VCaP (cell line): ENCODE data around the gene CACNA2D2.

ENCODE experiments used
- H3K27ac ChIP-seq: fragments of 450-650 bp; 2 replicates; pipeline ENCODE4 v1.5.1; 2017
- CTCF ChIP-seq: fragments of 450-650 bp; conservative IDR thresholded peaks from 2 replicates; pipeline ENCODE4 v1.5.1; 2017; ENCODE audit warnings: mild to moderate bottlenecking, moderate library complexity

CACNA2D2 gene

GRCh38 chr3:50425911-50426310 lies 77.5 kb downstream of the CACNA2D2 start:
- no peak for TF ChIP-seq CTCF
- no peak overlapping the region for H3K27ac ChIP-seq

- no peak for TF ChIP-seq CTCF
- no peak overlapping the region for H3K27ac ChIP-seq
These were observed 79.9 kb downstream of the CACNA2D2 start for GRCh38 chr3:50423543-50423942.

GRCh38 chr3:50422153-50422552 lies 81.3 kb downstream of the CACNA2D2 start:
- H3K27ac ChIP-seq: no peak overlapping the region
- no peak for TF ChIP-seq CTCF

DNA sequence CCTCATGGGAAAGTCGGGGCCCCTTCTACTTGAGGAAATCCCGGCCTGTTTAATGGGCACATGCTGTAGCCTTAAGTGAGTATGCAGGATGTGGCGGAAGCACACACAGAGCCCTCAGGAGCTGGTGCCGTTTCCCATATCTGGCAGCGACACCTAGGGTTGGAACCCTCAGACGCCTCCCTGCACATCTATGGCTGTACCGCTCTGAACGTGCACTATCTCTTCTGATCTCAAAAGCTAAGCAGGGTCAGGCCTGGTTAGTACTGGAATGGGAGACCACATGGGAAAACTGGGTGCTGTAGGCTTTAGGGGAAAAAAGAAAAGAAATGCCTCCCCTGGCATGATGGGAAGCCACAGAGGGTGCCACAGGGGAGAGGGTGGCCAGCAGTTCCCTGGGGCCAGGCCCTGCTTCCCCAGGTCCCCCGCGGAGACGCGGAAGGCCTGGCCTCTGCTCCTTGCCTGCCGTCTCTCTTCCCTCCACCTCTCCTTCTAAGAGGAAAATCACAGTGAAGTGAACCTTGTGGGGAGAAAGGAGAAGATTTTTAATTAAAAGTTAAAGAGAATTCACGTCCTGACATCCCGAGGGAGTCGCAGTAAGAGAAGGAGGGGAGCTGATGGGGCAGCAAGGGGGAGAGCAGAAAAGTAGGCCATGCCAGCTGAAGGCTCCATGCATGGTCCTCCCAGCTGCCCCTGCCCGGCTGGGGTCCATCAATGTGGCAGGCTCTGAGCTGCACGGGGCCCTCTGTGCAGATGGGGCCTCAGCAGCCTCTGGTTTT lies 83.7 kb downstream of the CACNA2D2 start:
- no peak for TF ChIP-seq CTCF

DNA sequence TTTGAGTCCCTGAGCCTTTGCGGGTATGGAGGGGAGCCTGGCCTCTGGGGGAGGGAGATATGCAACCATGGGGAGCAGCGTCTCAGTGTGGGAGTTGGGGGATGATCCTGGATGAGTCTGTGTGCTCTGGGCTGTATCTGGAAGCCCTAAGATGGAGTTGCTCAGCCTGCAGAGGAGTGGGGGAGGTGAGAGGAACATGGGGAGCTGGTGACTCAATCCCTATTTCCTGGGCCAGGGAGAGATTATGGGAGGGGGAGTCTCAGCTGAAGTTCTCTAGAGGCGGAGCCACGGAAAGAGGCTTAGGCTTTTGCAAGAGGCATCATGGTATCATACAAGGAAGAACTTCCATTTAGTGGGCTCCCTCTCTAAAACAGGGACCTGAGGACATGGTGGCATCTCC lies 84.6 kb downstream of the CACNA2D2 start:
- H3K27ac ChIP-seq: no peak overlapping the region

More for the DNA sequence above, 83.7 kb downstream of the CACNA2D2 start:
- no peak overlapping the region for H3K27ac ChIP-seq

GRCh38 chr3:50417637-50418033 lies 85.8 kb downstream of the CACNA2D2 start:
- TF ChIP-seq CTCF: no peak
- H3K27ac ChIP-seq: no peak overlapping the region

More for the DNA sequence above, 84.6 kb downstream of the CACNA2D2 start:
- TF ChIP-seq CTCF: no peak

- no peak overlapping the region for H3K27ac ChIP-seq
- no peak for TF ChIP-seq CTCF
These were observed 86.4 kb downstream of the CACNA2D2 start for GRCh38 chr3:50416736-50417636.
